ENCODE data around the gene INPP5D.

INPP5D gene

GRCh38 chr2:233068762-233069418, 8.7 kb downstream of the INPP5D start:
- in situ Hi-C loops (cut with HindIII; ENCODE audit: low sequenced_read_pairs): no loop called here

- in situ Hi-C loops (cut with HindIII; ENCODE audit: low sequenced_read_pairs): no loop called here
Observed at GRCh38 chr2:233072838-233073237, 12.7 kb downstream of the INPP5D start.

GRCh38 chr2:233074106-233074505, 14.0 kb downstream of the INPP5D start:
- in situ Hi-C loops (cut with HindIII; ENCODE audit: low sequenced_read_pairs): no loop called here

- in situ Hi-C loops (cut with HindIII; ENCODE audit: low sequenced_read_pairs): loop anchor here (25.0 kb wide), 1 partner anchor 162 kb away; no protein-coding TSS in a partner anchor
Observed at GRCh38 chr2:233075141-233075965, 15.2 kb downstream of the INPP5D start.

GRCh38 chr2:233075966-233076339, 15.8 kb downstream of the INPP5D start:
- in situ Hi-C loops (cut with HindIII; ENCODE audit: low sequenced_read_pairs): loop anchor here (25.0 kb wide), 1 partner anchor 161 kb away; no protein-coding TSS in a partner anchor

GRCh38 chr2:233076749-233077148, 16.6 kb downstream of the INPP5D start:
- in situ Hi-C loops (cut with HindIII; ENCODE audit: low sequenced_read_pairs): loop anchor here (25.0 kb wide), 1 partner anchor 161 kb away; no protein-coding TSS in a partner anchor

GRCh38 chr2:233079473-233079877, 19.3 kb downstream of the INPP5D start:
- in situ Hi-C loops (cut with HindIII; ENCODE audit: low sequenced_read_pairs): loop anchor here (25.0 kb wide), 1 partner anchor 158 kb away; no protein-coding TSS in a partner anchor

GRCh38 chr2:233079953-233080835, 20.1 kb downstream of the INPP5D start:
- in situ Hi-C loops (cut with HindIII; ENCODE audit: low sequenced_read_pairs): loop anchor here (5.0 to 25.0 kb wide), 3 partner anchors 68 to 157 kb away; partner anchors contain the start of gene NGEF

- in situ Hi-C loops (cut with HindIII; ENCODE audit: low sequenced_read_pairs): loop anchor here (5.0 to 25.0 kb wide), 3 partner anchors 69 to 156 kb away; partner anchors contain the start of gene NGEF
Observed at GRCh38 chr2:233080836-233081229, 20.7 kb downstream of the INPP5D start.

GRCh38 chr2:233081232-233081730, 21.1 kb downstream of the INPP5D start:
- in situ Hi-C loops (cut with HindIII; ENCODE audit: low sequenced_read_pairs): loop anchor here (5.0 to 25.0 kb wide), 3 partner anchors 69 to 156 kb away; partner anchors contain the start of gene NGEF

GRCh38 chr2:233081731-233082221, 21.6 kb downstream of the INPP5D start:
- in situ Hi-C loops (cut with HindIII; ENCODE audit: low sequenced_read_pairs): loop anchor here (5.0 to 25.0 kb wide), 3 partner anchors 69 to 156 kb away; partner anchors contain the start of gene NGEF

GRCh38 chr2:233082222-233082930, 22.2 kb downstream of the INPP5D start:
- in situ Hi-C loops (cut with HindIII; ENCODE audit: low sequenced_read_pairs): loop anchor here (5.0 to 25.0 kb wide), 3 partner anchors 70 to 155 kb away; partner anchors contain the start of gene NGEF

GRCh38 chr2:233082931-233083755, 23.0 kb downstream of the INPP5D start:
- in situ Hi-C loops (cut with HindIII; ENCODE audit: low sequenced_read_pairs): loop anchor here (5.0 to 25.0 kb wide), 3 partner anchors 71 to 156 kb away; partner anchors contain the start of gene NGEF

GRCh38 chr2:233083782-233084181, 23.6 kb downstream of the INPP5D start:
- in situ Hi-C loops (cut with HindIII; ENCODE audit: low sequenced_read_pairs): loop anchor here (5.0 to 25.0 kb wide), 3 partner anchors 71 to 156 kb away; partner anchors contain the start of gene NGEF

GRCh38 chr2:233084488-233084887, 24.3 kb downstream of the INPP5D start:
- in situ Hi-C loops (cut with HindIII; ENCODE audit: low sequenced_read_pairs): loop anchor here (5.0 to 25.0 kb wide), 3 partner anchors 72 to 157 kb away; partner anchors contain the start of gene NGEF

GRCh38 chr2:233085037-233085838, 25.1 kb downstream of the INPP5D start:
- in situ Hi-C loops (cut with HindIII; ENCODE audit: low sequenced_read_pairs): loop anchor here (25.0 kb wide), 1 partner anchor 152 kb away; no protein-coding TSS in a partner anchor

- in situ Hi-C loops (cut with HindIII; ENCODE audit: low sequenced_read_pairs): loop anchor here (25.0 kb wide), 1 partner anchor 152 kb away; no protein-coding TSS in a partner anchor
Observed at GRCh38 chr2:233085839-233086150, 25.7 kb downstream of the INPP5D start.
